Liver (tissue), 9 donors: ENCODE results near the gene STEAP2. TPM values are rescaled to one million over a fixed set of nuclear protein-coding genes. Genes with fewer than 3 reads are reported as not detected.

Experiments
- DNase-seq: peaks from one replicate; pipeline ENCODE4 v3.0.0-alpha.2; 2017; ENCODE audit warnings: low spot score
- H3K27ac ChIP-seq, 2 donors: one replicate each; pipeline ENCODE4 v1.7.0; 2013; ENCODE audit warnings: inconsistent platforms in 2 of 2, low read length in 2 of 2, control low read depth in 1 of 2, low read depth in 1 of 2, mild to moderate bottlenecking in 1 of 2
- H3K27me3 ChIP-seq, 4 donors: one replicate each; pipeline versions ENCODE4 v1.6.1 to v1.7.0; 2013; ENCODE audit warnings: low read length in 3 of 4, inconsistent platforms in 1 of 4, mild to moderate bottlenecking in 1 of 4, moderate library complexity in 1 of 4; ENCODE audit not compliant: control insufficient read depth in 4 of 4, insufficient read depth in 4 of 4
- H3K36me3 ChIP-seq, 4 donors: one replicate each; pipeline versions ENCODE4 v1.6.1 to v1.7.0; 2013; ENCODE audit warnings: low read length in 3 of 4, mild to moderate bottlenecking in 3 of 4, low read depth in 1 of 4, moderate library complexity in 1 of 4; ENCODE audit not compliant: control insufficient read depth in 4 of 4, insufficient read depth in 3 of 4
- H3K4me1 ChIP-seq, 4 donors: one replicate each; pipeline versions ENCODE4 v1.6.1 to v1.7.0; 2013; ENCODE audit warnings: low read length in 3 of 4, mild to moderate bottlenecking in 3 of 4, moderate library complexity in 1 of 4; ENCODE audit not compliant: control insufficient read depth in 4 of 4, insufficient read depth in 4 of 4
- H3K4me3 ChIP-seq, 3 donors: one replicate each; pipeline versions ENCODE4 v1.6.1 to v1.7.0; 2013; ENCODE audit warnings: low read length in 3 of 3, control low read depth in 1 of 3, low read depth in 1 of 3, mild to moderate bottlenecking in 1 of 3
- H3K9ac ChIP-seq, 2 donors: one replicate each; pipeline ENCODE4 v1.7.0; 2013; ENCODE audit warnings: low read length in 2 of 2, mild to moderate bottlenecking in 2 of 2, moderate library complexity in 2 of 2, control low read depth in 1 of 2, low read depth in 1 of 2
- H3K9me3 ChIP-seq, 4 donors: one replicate each; pipeline versions ENCODE4 v1.6.1 to v1.7.0; 2013; ENCODE audit warnings: low read length in 3 of 4; ENCODE audit not compliant: control insufficient read depth in 4 of 4
- ATF3 ChIP-seq: IDR thresholded peaks from 2 replicates; pipeline ENCODE4 v1.6.1; 2016; ENCODE audit warnings: antibody characterized with exemption
- EGR1 ChIP-seq, 2 donors: IDR thresholded peaks; 2 replicates each; pipeline ENCODE4 v1.6.1; 2016 to 2018; ENCODE audit warnings: antibody characterized with exemption in 2 of 2, low read depth in 2 of 2
- FOXA1 ChIP-seq: IDR thresholded peaks from 2 replicates; pipeline ENCODE4 v1.6.1; 2016; ENCODE audit warnings: antibody characterized with exemption
- FOXA2 ChIP-seq: IDR thresholded peaks from 2 replicates; pipeline ENCODE4 v1.6.1; 2016; ENCODE audit warnings: antibody characterized with exemption
- GABPA ChIP-seq, 2 donors: IDR thresholded peaks in 1 of 2; conservative IDR thresholded peaks in 1 of 2; 2 replicates each; pipeline ENCODE4 v1.6.1; 2016; ENCODE audit warnings: antibody characterized with exemption in 2 of 2, mild to moderate bottlenecking in 1 of 2, moderate library complexity in 1 of 2
- HNF4A ChIP-seq, 2 donors: conservative IDR thresholded peaks; 2 replicates each; pipeline ENCODE4 v1.6.1; 2016; ENCODE audit warnings: antibody characterized with exemption in 2 of 2, mild to moderate bottlenecking in 2 of 2
- HNF4G ChIP-seq: IDR thresholded peaks from 2 replicates; pipeline ENCODE4 v1.6.1; 2016; ENCODE audit warnings: antibody characterized with exemption
- JUND ChIP-seq, 2 donors: IDR thresholded peaks; 2 replicates each; pipeline ENCODE4 v1.6.1; 2016; ENCODE audit warnings: antibody characterized with exemption in 2 of 2
- MAX ChIP-seq: IDR thresholded peaks from 2 replicates; pipeline ENCODE4 v1.6.1; 2016; ENCODE audit warnings: antibody characterized with exemption
- NR2F2 ChIP-seq: IDR thresholded peaks from 2 replicates; pipeline ENCODE4 v1.6.1; 2016; ENCODE audit warnings: antibody characterized with exemption
- RAD21 ChIP-seq, 2 donors: IDR thresholded peaks; 2 replicates each; pipeline ENCODE4 v1.6.1; 2016; ENCODE audit warnings: antibody characterized with exemption in 2 of 2, mild to moderate bottlenecking in 2 of 2
- REST ChIP-seq: IDR thresholded peaks from 2 replicates; pipeline ENCODE4 v1.6.1; 2016; ENCODE audit warnings: antibody characterized with exemption, mild to moderate bottlenecking
- RXRA ChIP-seq, 2 donors: IDR thresholded peaks; 2 replicates each; pipeline ENCODE4 v1.6.1; 2017 to 2018; ENCODE audit warnings: antibody characterized with exemption in 2 of 2, mild to moderate bottlenecking in 1 of 2
- SP1 ChIP-seq: IDR thresholded peaks from 2 replicates; pipeline ENCODE4 v1.6.1; 2018; ENCODE audit warnings: antibody characterized with exemption, mild to moderate bottlenecking
- TAF1 ChIP-seq: conservative IDR thresholded peaks from 2 replicates; pipeline ENCODE4 v1.6.1; 2016; ENCODE audit warnings: antibody characterized with exemption, mild to moderate bottlenecking
- YY1 ChIP-seq: IDR thresholded peaks from 2 replicates; pipeline ENCODE4 v1.6.1; 2016; ENCODE audit warnings: antibody characterized with exemption, mild to moderate bottlenecking
- WGBS: extraction: QIAGEN DNeasy Blood & Tissue Kit; methylation state at CpG from one replicate; pipeline ENCODE4 v1.1.7; 2013; 5-methylcytosine and 5-hydroxymethylcytosine counted together
- polyA plus RNA-seq, 2 donors: library from polyadenylated mRNA; stranded (reverse) in 1 of 2; unstranded in 1 of 2; fragments of 200-250 nt in 1 of 2; fragments of >200 nt in 1 of 2; fragmentation: Nextera tagmentation in 1 of 2; extraction: Ambion mirVana in 1 of 2; gene quantifications; one replicate each; pipeline versions ENCODE4 v1.2.1 to v1.2.3, GENCODE V29; 2013 to 2015
- total RNA-seq, 2 donors: library from RNA; depleted of rRNA; stranded (reverse); fragments of >200 nt; gene quantifications; one replicate each; pipeline ENCODE4 v1.2.3, GENCODE V29; 2014
- donor health status: healthy.
- donor health status: healthy.
- donor health status: healthy.
- donor health status: healthy.
- donor health status: healthy.

STEAP2 gene
- total and polyA plus RNA-seq, 4 donors: 1.2 to 25.9 (median 5.2) TPM

GRCh38 chr7:90188281-90188680, 23.3 kb upstream of the STEAP2 start:
- no peak overlapping the region for H3K9ac ChIP-seq
- WGBS: 45% methylated on average over 2 of the region's 2 CpGs
- no peak overlapping the region for H3K4me3 ChIP-seq
- no peak for DNase-seq
- H3K27me3 ChIP-seq: no peaks in the 10 kb centered on the region
- H3K9me3 ChIP-seq: no peaks in the 10 kb centered on the region
- peak; percentile 9 for TF ChIP-seq SP1
- no peak for TF ChIP-seq RXRA (IDR thresholded peaks at IDR 0.05)
- no peak for TF ChIP-seq FOXA2
- TF ChIP-seq TAF1: no peak
- TF ChIP-seq FOXA1: no peak
- no peak for TF ChIP-seq MAX
- TF ChIP-seq GABPA (IDR thresholded peaks at IDR 0.05 in 1 of 2, conservative IDR thresholded peaks at IDR 0.05 in 1 of 2): no peak
- TF ChIP-seq EGR1 (IDR thresholded peaks at IDR 0.05; ENCODE audit: low read depth in 2 of 2): no peak
- no peak for TF ChIP-seq JUND (IDR thresholded peaks at IDR 0.05)
- TF ChIP-seq ATF3: no peak
- TF ChIP-seq HNF4A (conservative IDR thresholded peaks at IDR 0.05): peak; percentile 7 to 15
- H3K4me1 ChIP-seq: peaks cover 0 to 5% (median 0%) of the 10 kb centered on the region in 4 donors
- no peaks in the 10 kb centered on the region for H3K36me3 ChIP-seq
- no peak overlapping the region for H3K27ac ChIP-seq

- Histone ChIP-seq H3K9ac (no peak overlapping the region), H3K4me1 (peaks cover 2 to 14% (median 6%) of the 10 kb centered on the region in 4 donors), H3K36me3 (no peaks in the 10 kb centered on the region), H3K27me3 (no peaks in the 10 kb centered on the region), H3K9me3 (no peaks in the 10 kb centered on the region), H3K27ac (no peak overlapping the region), H3K4me3 (no peak overlapping the region)
- DNase-seq: no peak
- TF ChIP-seq HNF4A (conservative IDR thresholded peaks at IDR 0.05): peak; percentile 65 to 81
- no peak for TF ChIP-seq FOXA1
- no peak for TF ChIP-seq NR2F2
- no peak for TF ChIP-seq REST
- TF ChIP-seq YY1: no peak
- TF ChIP-seq HNF4G: peak; percentile 45
- TF ChIP-seq SP1: peak; percentile 70
- TF ChIP-seq RXRA (IDR thresholded peaks at IDR 0.05): peak in 1 of 2 donors; percentile 42
- TF ChIP-seq RAD21 (IDR thresholded peaks at IDR 0.05): peak in 1 of 2 donors; percentile 17
These were observed 20.5 kb upstream of the STEAP2 start for GRCh38 chr7:90190995-90191394.

- Histone ChIP-seq H3K4me3 (no peak overlapping the region), H3K27ac (no peak overlapping the region), H3K4me1 (peaks cover 4 to 16% (median 6%) of the 10 kb centered on the region in 4 donors), H3K27me3 (no peaks in the 10 kb centered on the region), H3K9me3 (no peaks in the 10 kb centered on the region), H3K9ac (no peak overlapping the region), H3K36me3 (no peaks in the 10 kb centered on the region)
- TF ChIP-seq MAX (no peak), HNF4A (conservative IDR thresholded peaks at IDR 0.05) (no peak), SP1 (no peak), RXRA (IDR thresholded peaks at IDR 0.05) (no peak), YY1 (no peak), FOXA2 (no peak)
- DNase-seq: no peak
- WGBS: 92% methylated on average over 1 of the region's 1 CpG
These were observed 19.9 kb upstream of the STEAP2 start for GRCh38 chr7:90191648-90192047.
